Suprapubic skin (tissue), 3 donors: Measurements from ENCODE around the gene SNRPE.

Source experiments
- POLR2A ChIP-seq, 2 donors: fragments of 450-650 bp; IDR thresholded peaks; one replicate each; pipeline ENCODE4 v1.6.1; 2017; ENCODE audit warnings: antibody characterized with exemption in 2 of 2, mild to moderate bottlenecking in 2 of 2, moderate library complexity in 2 of 2
- TF ChIP-seq, protein P1 (sequence below), 2 donors: fragments of 200-600 bp in 1 of 2; fragments of 450-650 bp in 1 of 2; sonication (generic) in 1 of 2; IDR thresholded peaks; one replicate each; pipeline ENCODE4 v1.5.1; 2016 to 2019; ENCODE audit warnings: antibody characterized with exemption in 2 of 2, mild to moderate bottlenecking in 1 of 2, moderate library complexity in 1 of 2

DNA sequence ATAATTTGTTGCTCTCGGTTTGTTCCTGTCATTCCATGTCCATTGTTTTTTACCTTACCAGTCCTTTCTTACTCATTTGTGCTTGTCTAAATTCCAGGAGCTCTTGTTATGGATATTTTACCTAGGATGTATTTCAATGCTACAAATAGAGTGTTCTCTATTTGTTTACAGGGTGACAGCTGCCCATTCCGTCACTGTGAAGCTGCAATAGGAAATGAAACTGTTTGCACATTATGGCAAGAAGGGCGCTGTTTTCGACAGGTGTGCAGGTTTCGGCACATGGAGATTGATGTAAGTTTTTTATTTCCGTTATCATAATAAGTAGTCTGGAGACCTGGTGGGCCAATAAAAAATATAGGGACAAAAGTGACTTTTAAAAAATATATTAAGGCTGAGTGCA, 43.0 kb upstream of the SNRPE start:
- no peak for TF ChIP-seq POLR2A (IDR thresholded peaks at IDR 0.05)
- TF ChIP-seq, protein P1, sequence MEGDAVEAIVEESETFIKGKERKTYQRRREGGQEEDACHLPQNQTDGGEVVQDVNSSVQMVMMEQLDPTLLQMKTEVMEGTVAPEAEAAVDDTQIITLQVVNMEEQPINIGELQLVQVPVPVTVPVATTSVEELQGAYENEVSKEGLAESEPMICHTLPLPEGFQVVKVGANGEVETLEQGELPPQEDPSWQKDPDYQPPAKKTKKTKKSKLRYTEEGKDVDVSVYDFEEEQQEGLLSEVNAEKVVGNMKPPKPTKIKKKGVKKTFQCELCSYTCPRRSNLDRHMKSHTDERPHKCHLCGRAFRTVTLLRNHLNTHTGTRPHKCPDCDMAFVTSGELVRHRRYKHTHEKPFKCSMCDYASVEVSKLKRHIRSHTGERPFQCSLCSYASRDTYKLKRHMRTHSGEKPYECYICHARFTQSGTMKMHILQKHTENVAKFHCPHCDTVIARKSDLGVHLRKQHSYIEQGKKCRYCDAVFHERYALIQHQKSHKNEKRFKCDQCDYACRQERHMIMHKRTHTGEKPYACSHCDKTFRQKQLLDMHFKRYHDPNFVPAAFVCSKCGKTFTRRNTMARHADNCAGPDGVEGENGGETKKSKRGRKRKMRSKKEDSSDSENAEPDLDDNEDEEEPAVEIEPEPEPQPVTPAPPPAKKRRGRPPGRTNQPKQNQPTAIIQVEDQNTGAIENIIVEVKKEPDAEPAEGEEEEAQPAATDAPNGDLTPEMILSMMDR (IDR thresholded peaks at IDR 0.05): no peak
